ENCODE results near the gene ITGB8. TPM values are rescaled to one million over a fixed set of nuclear protein-coding genes. Genes with fewer than 3 reads are reported as not detected.

ITGB8 gene
- total and polyA plus RNA-seq, 12 donors, result 1.1 to 16.4 (median 6.3) TPM

DNA sequence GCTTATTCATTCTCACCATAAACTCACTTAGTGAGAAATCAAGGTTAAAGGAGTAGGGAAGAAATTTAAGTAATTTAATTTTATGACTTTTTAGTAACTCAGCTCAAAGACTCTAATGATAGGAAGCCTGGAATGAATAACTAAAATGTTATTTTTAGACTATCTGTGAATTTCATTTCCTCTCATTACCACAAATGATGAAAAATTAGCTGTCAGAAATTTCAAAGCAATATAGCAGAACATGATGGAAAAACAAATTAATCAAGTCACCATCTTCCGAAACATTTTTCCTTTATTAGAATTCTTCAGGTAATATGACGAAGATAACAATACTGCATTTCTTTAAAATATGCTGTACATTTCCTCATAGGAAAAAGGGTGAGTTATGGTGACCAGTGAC lies 2.7 kb upstream of the ITGB8 start:
- intact Hi-C loops (cut with DNase I), result no loop called here

GRCh38 chr7:20328692-20329091 lies 2.0 kb upstream of the ITGB8 start:
- TF ChIP-seq CTCF (IDR thresholded peaks at IDR 0.05) (no peak), POLR2A (IDR thresholded peaks at IDR 0.05) (no peak)
- no peaks in the 10 kb centered on the region for H3K36me3 ChIP-seq (replicated peaks in 1 of 2)
- no peak overlapping the region for H3K4me3 ChIP-seq
- DNase-seq, result no peak
- intact Hi-C loops (cut with DNase I), result no loop called here
- no peaks in the 10 kb centered on the region for H3K27me3 ChIP-seq
- H3K27ac ChIP-seq, result no peak overlapping the region
- no peaks in the 10 kb centered on the region for H3K9me3 ChIP-seq (replicated peaks in 1 of 3)
- WGBS, 4 donors, result 96 to 100% (median 99%) methylated on average over 1 of the region's 1 CpG
- peaks cover 0 to 5% of the 10 kb centered on the region in 2 donors for H3K4me1 ChIP-seq (replicated peaks in 1 of 2)

More for the DNA sequence above, 2.7 kb upstream of the ITGB8 start:
- TF ChIP-seq CTCF (IDR thresholded peaks at IDR 0.05) (no peak), POLR2A (IDR thresholded peaks at IDR 0.05) (no peak)
- H3K36me3 ChIP-seq (replicated peaks in 1 of 2), result no peaks in the 10 kb centered on the region
- peaks cover 0 to 5% of the 10 kb centered on the region in 2 donors for H3K4me1 ChIP-seq (replicated peaks in 1 of 2)
- no peaks in the 10 kb centered on the region for H3K9me3 ChIP-seq (replicated peaks in 1 of 3)
- 80 to 92% (median 88%) methylated on average over 2 of the region's 2 CpGs for WGBS, 4 donors
- no peak overlapping the region for H3K4me3 ChIP-seq
- no peak for DNase-seq
- H3K27me3 ChIP-seq, result no peaks in the 10 kb centered on the region
- no peak overlapping the region for H3K27ac ChIP-seq

GRCh38 chr7:20329389-20330238 lies 1.1 kb upstream of the ITGB8 start:
- Histone ChIP-seq H3K36me3 (replicated peaks in 1 of 2) (no peaks in the 10 kb centered on the region), H3K4me3 (peak overlapping the region; percentile 51 to 83 (median 72)), H3K27me3 (no peaks in the 10 kb centered on the region), H3K27ac (peak overlapping the region; percentile 53 to 95 (median 88)), H3K9me3 (replicated peaks in 1 of 3) (no peaks in the 10 kb centered on the region), H3K4me1 (replicated peaks in 1 of 2) (peaks cover 0 to 5% of the 10 kb centered on the region in 2 donors)
- peak; percentile 33 to 65 for TF ChIP-seq POLR2A (IDR thresholded peaks at IDR 0.05)
- TF ChIP-seq CTCF (IDR thresholded peaks at IDR 0.05), result peak; percentile 9 to 52 (median 33)
- intact Hi-C loops (cut with DNase I), result no loop called here
- WGBS, 4 donors, result 3 to 5% (median 4%) methylated on average over 30 to 31 of the region's 31 CpGs
- peak; percentile 61 to 83 (median 68) for DNase-seq

DNA sequence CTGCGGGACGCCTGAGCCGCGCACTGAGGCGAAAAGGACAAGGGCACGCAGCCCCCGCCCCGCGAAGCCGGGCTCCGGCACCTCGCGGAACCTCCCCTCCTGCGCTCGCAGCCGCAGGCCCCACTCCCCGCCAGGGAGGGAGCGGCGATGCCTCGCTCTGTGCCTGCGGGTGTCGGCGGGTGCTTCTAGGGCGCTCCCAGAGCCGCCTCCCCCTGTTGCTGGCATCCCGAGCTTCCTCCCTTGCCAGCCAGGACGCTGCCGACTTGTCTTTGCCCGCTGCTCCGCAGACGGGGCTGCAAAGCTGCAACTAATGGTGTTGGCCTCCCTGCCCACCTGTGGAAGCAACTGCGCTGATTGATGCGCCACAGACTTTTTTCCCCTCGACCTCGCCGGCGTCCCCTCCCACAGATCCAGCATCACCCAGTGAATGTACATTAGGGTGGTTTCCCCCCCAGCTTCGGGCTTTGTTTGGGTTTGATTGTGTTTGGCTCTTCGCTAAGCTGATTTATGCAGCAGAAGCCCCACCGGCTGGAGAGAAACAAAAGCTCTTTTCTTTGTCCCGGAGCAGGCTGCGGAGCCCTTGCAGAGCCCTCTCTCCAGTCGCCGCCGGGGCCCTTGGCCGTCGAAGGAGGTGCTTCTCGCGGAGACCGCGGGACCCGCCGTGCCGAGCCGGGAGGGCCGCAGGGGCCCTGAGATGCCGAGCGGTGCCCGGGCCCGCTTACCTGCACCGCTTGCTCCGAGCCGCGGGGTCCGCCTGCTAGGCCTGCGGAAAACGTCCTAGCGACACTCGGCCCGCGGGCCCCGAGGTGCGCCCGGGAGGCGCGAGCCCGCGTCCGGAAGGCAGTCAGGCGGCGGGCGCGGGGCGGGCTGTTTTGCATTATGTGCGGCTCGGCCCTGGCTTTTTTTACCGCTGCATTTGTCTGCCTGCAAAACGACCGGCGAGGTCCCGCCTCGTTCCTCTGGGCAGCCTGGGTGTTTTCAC lies 519 bp downstream of the ITGB8 start:
- peaks cover 0 to 5% of the 10 kb centered on the region in 2 donors for H3K4me1 ChIP-seq (replicated peaks in 1 of 2)

More for the DNA sequence above, 519 bp downstream of the ITGB8 start:
- Histone ChIP-seq H3K9me3 (replicated peaks in 1 of 3) (no peaks in the 10 kb centered on the region), H3K27me3 (no peaks in the 10 kb centered on the region), H3K4me3 (peak overlapping the region; percentile 22 to 83 (median 42)), H3K36me3 (replicated peaks in 1 of 2) (no peaks in the 10 kb centered on the region), H3K27ac (peak overlapping the region in 4 of 5 donors; percentile 86 to 95 (median 88))
- TF ChIP-seq CTCF (IDR thresholded peaks at IDR 0.05), result no peak
- peak in 1 of 2 donors; percentile 19 for TF ChIP-seq POLR2A (IDR thresholded peaks at IDR 0.05)
- WGBS, 4 donors, result 0 to 1% (median 1%) methylated on average over 17 to 92 of the region's 92 CpGs
- DNase-seq, result peak; percentile 28 to 60 (median 41)
- intact Hi-C loops (cut with DNase I), result no loop called here
